ENCODE measurements around the gene RIMBP2.

Gene RIMBP2

DNA sequence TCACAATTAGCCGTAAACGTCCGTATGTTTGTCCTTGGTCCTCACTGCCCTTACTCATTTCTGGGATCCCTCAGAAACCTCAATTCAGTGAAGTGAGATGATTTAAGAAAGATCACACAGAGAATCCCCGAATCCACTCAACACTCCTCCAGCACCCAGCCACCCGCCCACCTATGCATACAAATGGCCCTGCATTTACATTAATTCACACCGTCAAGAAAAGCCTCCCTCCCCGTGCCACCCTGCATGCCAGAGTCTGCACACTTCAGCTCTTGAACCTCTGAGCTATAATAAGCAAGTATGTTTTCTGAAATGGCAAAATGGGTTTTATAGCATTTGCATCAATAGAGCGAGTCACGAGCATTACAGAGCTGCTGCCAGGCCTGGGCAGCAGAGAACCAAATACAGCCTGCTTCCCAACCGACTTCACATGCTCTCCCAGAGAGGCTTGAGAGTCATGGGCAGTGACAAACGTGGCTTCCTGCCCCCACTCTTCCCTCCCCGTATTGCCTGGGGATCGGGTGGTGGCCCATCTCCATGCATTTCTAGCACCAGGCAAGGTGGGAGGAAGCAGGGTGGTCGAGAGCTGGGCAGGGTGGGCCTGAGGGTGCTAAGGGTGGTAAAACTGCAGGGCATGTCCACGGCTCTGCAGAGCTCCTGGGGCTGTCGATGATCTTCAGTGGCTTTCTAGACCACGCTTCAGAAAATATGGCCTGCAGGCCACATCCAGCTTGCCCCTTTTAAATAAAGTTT lies 177.6 kb downstream of the RIMBP2 start:
- Histone ChIP-seq H3K27me3 (ENCODE audit: control insufficient read depth in 1 of 2, insufficient read depth in 2 of 2, low read length in 2 of 2) (no peaks in the 10 kb centered on the region), H3K4me1 (ENCODE audit: insufficient read depth, low read length) (no peaks in the 10 kb centered on the region), H3K36me3 (ENCODE audit: insufficient read depth, low read length) (no peaks in the 10 kb centered on the region), H3K27ac (ENCODE audit: low read depth, low read length) (no peak overlapping the region), H3K9me3 (ENCODE audit: low read length) (no peaks in the 10 kb centered on the region), H3K4me3 (ENCODE audit: low read depth in 1 of 2, low read length in 2 of 2) (no peak overlapping the region), H3K9ac (ENCODE audit: low read length) (no peak overlapping the region)

DNA sequence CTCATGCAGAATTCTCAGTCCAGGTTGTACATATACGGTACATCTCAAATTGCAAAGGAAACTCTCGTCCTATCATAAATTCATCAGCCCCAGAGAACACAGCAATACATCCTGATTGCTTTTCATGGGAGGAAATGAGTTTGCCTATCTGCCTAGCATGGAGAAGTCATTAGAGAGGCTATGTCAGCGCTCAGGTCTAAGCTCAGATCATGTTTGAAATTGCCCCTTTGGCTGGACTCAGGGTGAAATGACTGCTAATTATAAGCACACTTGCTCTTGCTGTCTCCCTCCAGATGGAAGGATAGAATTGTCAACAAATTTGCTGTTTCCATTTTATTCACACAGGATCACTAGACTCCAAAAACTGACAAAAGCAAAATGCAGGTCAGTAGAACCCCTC lies 178.4 kb downstream of the RIMBP2 start:
- H3K27ac ChIP-seq (ENCODE audit: low read depth, low read length): no peak overlapping the region
- no peaks in the 10 kb centered on the region for H3K9me3 ChIP-seq (ENCODE audit: low read length)
- H3K4me3 ChIP-seq (ENCODE audit: low read depth in 1 of 2, low read length in 2 of 2): no peak overlapping the region

GRCh38 chr12:130537051-130537450 lies 179.0 kb downstream of the RIMBP2 start:
- Histone ChIP-seq H3K4me3 (ENCODE audit: low read depth in 1 of 2, low read length in 2 of 2) (no peak overlapping the region), H3K9me3 (ENCODE audit: low read length) (no peaks in the 10 kb centered on the region), H3K27me3 (ENCODE audit: control insufficient read depth in 1 of 2, insufficient read depth in 2 of 2, low read length in 2 of 2) (no peaks in the 10 kb centered on the region), H3K9ac (ENCODE audit: low read length) (no peak overlapping the region), H3K4me1 (ENCODE audit: insufficient read depth, low read length) (no peaks in the 10 kb centered on the region), H3K27ac (ENCODE audit: low read depth, low read length) (no peak overlapping the region), H3K36me3 (ENCODE audit: insufficient read depth, low read length) (no peaks in the 10 kb centered on the region)

More for the DNA sequence above, 178.4 kb downstream of the RIMBP2 start:
- Histone ChIP-seq H3K27me3 (ENCODE audit: control insufficient read depth in 1 of 2, insufficient read depth in 2 of 2, low read length in 2 of 2) (no peaks in the 10 kb centered on the region), H3K9ac (ENCODE audit: low read length) (no peak overlapping the region), H3K36me3 (ENCODE audit: insufficient read depth, low read length) (no peaks in the 10 kb centered on the region), H3K4me1 (ENCODE audit: insufficient read depth, low read length) (no peaks in the 10 kb centered on the region)

DNA sequence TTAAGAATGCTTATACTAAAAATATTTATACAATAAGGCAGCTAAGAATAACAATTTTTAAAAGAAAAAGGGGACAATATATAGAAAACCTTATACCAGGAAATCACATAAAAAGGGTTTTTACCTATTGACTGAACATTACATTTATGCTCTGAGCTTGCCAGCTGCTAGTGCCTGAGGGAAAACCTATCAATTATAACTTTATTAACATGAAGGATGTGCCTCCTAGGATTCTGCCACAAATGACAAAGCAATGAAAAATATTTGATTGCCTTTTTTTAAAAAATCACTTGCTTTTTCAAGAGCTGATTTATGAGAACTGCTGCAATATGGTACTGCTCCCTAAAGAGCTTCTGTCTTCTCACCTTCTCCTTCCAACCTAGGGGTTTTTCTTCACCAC lies 185.7 kb downstream of the RIMBP2 start:
- Histone ChIP-seq H3K4me3 (ENCODE audit: low read depth in 1 of 2, low read length in 2 of 2) (no peak overlapping the region), H3K9ac (ENCODE audit: low read length) (no peak overlapping the region), H3K4me1 (ENCODE audit: insufficient read depth, low read length) (no peaks in the 10 kb centered on the region), H3K27ac (ENCODE audit: low read depth, low read length) (no peak overlapping the region), H3K36me3 (ENCODE audit: insufficient read depth, low read length) (no peaks in the 10 kb centered on the region), H3K9me3 (ENCODE audit: low read length) (no peaks in the 10 kb centered on the region), H3K27me3 (ENCODE audit: control insufficient read depth in 1 of 2, insufficient read depth in 2 of 2, low read length in 2 of 2) (no peaks in the 10 kb centered on the region)

DNA sequence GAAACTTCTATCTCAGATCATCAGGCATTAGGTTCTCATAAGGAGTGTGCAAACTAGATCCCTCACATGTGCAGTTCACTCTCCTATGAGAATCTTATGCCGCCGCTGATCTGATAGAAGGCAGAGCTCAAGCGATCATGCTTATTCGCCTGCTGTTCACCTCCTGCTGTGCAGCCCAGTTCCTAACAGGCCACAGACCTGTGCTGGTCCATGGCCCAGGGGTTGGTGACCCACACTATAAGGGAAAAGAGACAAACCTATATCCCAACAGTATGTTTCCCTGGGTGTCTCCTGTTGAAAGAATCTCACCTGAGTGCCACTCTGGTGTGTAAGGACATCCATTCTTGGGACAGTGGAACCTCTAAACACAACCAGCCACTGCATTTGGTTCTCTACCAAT lies 186.3 kb downstream of the RIMBP2 start:
- no peaks in the 10 kb centered on the region for H3K9me3 ChIP-seq (ENCODE audit: low read length)
- no peak overlapping the region for H3K4me3 ChIP-seq (ENCODE audit: low read depth in 1 of 2, low read length in 2 of 2)
- H3K9ac ChIP-seq (ENCODE audit: low read length): no peak overlapping the region
- no peaks in the 10 kb centered on the region for H3K27me3 ChIP-seq (ENCODE audit: control insufficient read depth in 1 of 2, insufficient read depth in 2 of 2, low read length in 2 of 2)
- H3K4me1 ChIP-seq (ENCODE audit: insufficient read depth, low read length): no peaks in the 10 kb centered on the region
- H3K27ac ChIP-seq (ENCODE audit: low read depth, low read length): no peak overlapping the region
- H3K36me3 ChIP-seq (ENCODE audit: insufficient read depth, low read length): no peaks in the 10 kb centered on the region

- H3K9me3 ChIP-seq (ENCODE audit: low read length): no peaks in the 10 kb centered on the region
- no peaks in the 10 kb centered on the region for H3K27me3 ChIP-seq (ENCODE audit: control insufficient read depth in 1 of 2, insufficient read depth in 2 of 2, low read length in 2 of 2)
- no peak overlapping the region for H3K4me3 ChIP-seq (ENCODE audit: low read depth in 1 of 2, low read length in 2 of 2)
- no peaks in the 10 kb centered on the region for H3K4me1 ChIP-seq (ENCODE audit: insufficient read depth, low read length)
- no peaks in the 10 kb centered on the region for H3K36me3 ChIP-seq (ENCODE audit: insufficient read depth, low read length)
- H3K9ac ChIP-seq (ENCODE audit: low read length): no peak overlapping the region
- H3K27ac ChIP-seq (ENCODE audit: low read depth, low read length): no peak overlapping the region
These were observed 188.9 kb downstream of the RIMBP2 start for GRCh38 chr12:130527239-130527638.

DNA sequence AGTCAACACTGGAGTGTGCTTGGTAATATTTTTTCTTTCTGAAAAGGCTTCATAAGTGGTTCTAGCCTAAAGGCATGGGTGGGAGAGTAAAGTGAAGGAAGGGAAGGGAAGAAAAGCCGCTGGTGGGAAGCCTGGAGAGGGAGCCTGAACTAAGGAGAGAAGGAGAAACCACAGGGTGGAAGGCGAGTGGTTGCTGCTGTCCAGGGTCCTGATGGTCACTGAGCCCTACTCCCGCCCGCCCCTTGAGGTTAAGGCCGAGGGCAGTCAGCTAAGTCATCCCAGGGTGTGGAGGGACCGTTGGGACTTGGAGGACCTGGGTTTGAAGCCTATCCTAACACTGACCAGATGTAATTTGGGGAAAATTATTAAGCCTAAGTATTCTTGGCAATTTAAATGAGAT lies 189.3 kb downstream of the RIMBP2 start:
- Histone ChIP-seq H3K4me1 (ENCODE audit: insufficient read depth, low read length) (no peaks in the 10 kb centered on the region), H3K36me3 (ENCODE audit: insufficient read depth, low read length) (no peaks in the 10 kb centered on the region), H3K9ac (ENCODE audit: low read length) (no peak overlapping the region)

GRCh38 chr12:130525384-130526172 lies 190.5 kb downstream of the RIMBP2 start:
- Histone ChIP-seq H3K27ac (ENCODE audit: low read depth, low read length) (no peak overlapping the region), H3K36me3 (ENCODE audit: insufficient read depth, low read length) (no peaks in the 10 kb centered on the region), H3K27me3 (ENCODE audit: control insufficient read depth in 1 of 2, insufficient read depth in 2 of 2, low read length in 2 of 2) (no peaks in the 10 kb centered on the region), H3K4me3 (ENCODE audit: low read depth in 1 of 2, low read length in 2 of 2) (no peak overlapping the region), H3K9me3 (ENCODE audit: low read length) (no peaks in the 10 kb centered on the region), H3K9ac (ENCODE audit: low read length) (no peak overlapping the region), H3K4me1 (ENCODE audit: insufficient read depth, low read length) (no peaks in the 10 kb centered on the region)

More for the DNA sequence above, 189.3 kb downstream of the RIMBP2 start:
- Histone ChIP-seq H3K27ac (ENCODE audit: low read depth, low read length) (no peak overlapping the region), H3K27me3 (ENCODE audit: control insufficient read depth in 1 of 2, insufficient read depth in 2 of 2, low read length in 2 of 2) (no peaks in the 10 kb centered on the region), H3K9me3 (ENCODE audit: low read length) (no peaks in the 10 kb centered on the region), H3K4me3 (ENCODE audit: low read depth in 1 of 2, low read length in 2 of 2) (no peak overlapping the region)

GRCh38 chr12:130524759-130525158 lies 191.3 kb downstream of the RIMBP2 start:
- H3K27me3 ChIP-seq (ENCODE audit: control insufficient read depth in 1 of 2, insufficient read depth in 2 of 2, low read length in 2 of 2): no peaks in the 10 kb centered on the region
- no peak overlapping the region for H3K27ac ChIP-seq (ENCODE audit: low read depth, low read length)
- H3K36me3 ChIP-seq (ENCODE audit: insufficient read depth, low read length): no peaks in the 10 kb centered on the region
- H3K4me3 ChIP-seq (ENCODE audit: low read depth in 1 of 2, low read length in 2 of 2): no peak overlapping the region
- no peaks in the 10 kb centered on the region for H3K4me1 ChIP-seq (ENCODE audit: insufficient read depth, low read length)
- H3K9me3 ChIP-seq (ENCODE audit: low read length): no peaks in the 10 kb centered on the region
- H3K9ac ChIP-seq (ENCODE audit: low read length): no peak overlapping the region

DNA sequence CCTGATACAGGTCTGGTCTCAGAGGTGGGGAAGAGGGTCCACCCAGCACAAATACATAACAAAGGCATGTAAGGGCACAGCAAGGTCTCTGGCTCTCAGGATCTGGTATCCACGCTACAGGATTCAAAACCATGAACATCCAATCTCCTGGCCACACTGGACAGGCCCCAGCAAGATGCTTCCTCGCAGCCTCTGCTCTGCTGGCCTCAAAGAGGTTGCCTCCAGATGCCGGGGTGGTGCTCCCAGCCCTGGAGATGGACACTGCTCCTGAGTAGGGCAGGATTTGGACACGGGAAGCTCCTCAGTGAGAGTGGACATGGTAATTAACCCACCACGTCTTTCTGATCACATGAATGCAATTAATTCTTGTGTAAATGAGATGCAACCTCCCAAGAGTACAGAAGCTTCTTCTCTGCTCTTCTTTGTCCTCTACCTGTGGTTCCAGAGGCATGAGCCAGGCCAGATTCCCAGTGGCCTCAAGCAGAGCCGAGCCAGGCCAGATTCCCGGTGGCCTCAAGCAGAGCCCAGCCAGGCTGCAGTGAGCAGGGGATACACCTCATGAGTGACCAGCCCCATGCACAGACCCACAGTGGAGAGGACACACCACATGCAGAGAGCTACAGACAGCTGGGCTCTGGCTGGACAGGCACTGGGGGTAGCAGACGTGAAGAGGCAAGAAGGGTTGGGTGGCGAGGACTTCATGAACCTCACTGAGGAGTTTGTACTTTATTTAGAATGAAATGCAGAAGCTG lies 192.1 kb downstream of the RIMBP2 start:
- no peak overlapping the region for H3K4me3 ChIP-seq (ENCODE audit: low read depth in 1 of 2, low read length in 2 of 2)
- peaks cover 4% of the 10 kb centered on the region for H3K9me3 ChIP-seq (ENCODE audit: low read length)
- H3K9ac ChIP-seq (ENCODE audit: low read length): no peak overlapping the region
- no peaks in the 10 kb centered on the region for H3K36me3 ChIP-seq (ENCODE audit: insufficient read depth, low read length)
- no peak overlapping the region for H3K27ac ChIP-seq (ENCODE audit: low read depth, low read length)
- no peaks in the 10 kb centered on the region for H3K4me1 ChIP-seq (ENCODE audit: insufficient read depth, low read length)
- no peaks in the 10 kb centered on the region for H3K27me3 ChIP-seq (ENCODE audit: control insufficient read depth in 1 of 2, insufficient read depth in 2 of 2, low read length in 2 of 2)

- Histone ChIP-seq H3K9ac (ENCODE audit: low read length) (no peak overlapping the region), H3K36me3 (ENCODE audit: insufficient read depth, low read length) (no peaks in the 10 kb centered on the region), H3K9me3 (ENCODE audit: low read length) (peaks cover 4% of the 10 kb centered on the region), H3K4me3 (ENCODE audit: low read depth in 1 of 2, low read length in 2 of 2) (no peak overlapping the region), H3K27me3 (ENCODE audit: control insufficient read depth in 1 of 2, insufficient read depth in 2 of 2, low read length in 2 of 2) (no peaks in the 10 kb centered on the region), H3K4me1 (ENCODE audit: insufficient read depth, low read length) (no peaks in the 10 kb centered on the region), H3K27ac (ENCODE audit: low read depth, low read length) (no peak overlapping the region)
These were observed 192.9 kb downstream of the RIMBP2 start for GRCh38 chr12:130523208-130523607.

Measured in muscle layer of colon (tissue), 2 donors.